Common myeloid progenitor, CD34-positive (primary cell): Measurements from ENCODE around the gene MAP4K1.
"Not testable (repeated sequence)": the region's sequence is repeated elsewhere in the genome, so short reads cannot be mapped to it uniquely, and the experiment has no call there.

Source experiments
- CTCF ChIA-PET: fragments of 350-600 bp; sonication (Branson Sonifier 250); formaldehyde crosslinking; loops from one replicate; lab custom pipeline; 2021; ENCODE audit warnings: antibody characterized with exemption; lab: Charles Lee
- POLR2A ChIA-PET: fragments of 350-600 bp; sonication (Branson Sonifier 250); formaldehyde crosslinking; loops from one replicate; lab custom pipeline; 2021; ENCODE audit warnings: antibody characterized with exemption; lab: Charles Lee
- DNase-seq, 3 donors: peaks; one replicate each; pipeline versions ENCODE4 v3.0.0 to v3.0.0-alpha.2; 2013
- H3K27ac ChIP-seq, 2 experiments: 1 replicate in 1 of 2; 2 replicates in 1 of 2; pipeline ENCODE4 v1.7.0; 2013; ENCODE audit warnings: inconsistent platforms in 2 of 2, low read length in 2 of 2, mild to moderate bottlenecking in 2 of 2, low read depth in 1 of 2, moderate library complexity in 1 of 2; ENCODE audit not compliant: severe bottlenecking in 2 of 2, insufficient read depth in 1 of 2, poor library complexity in 1 of 2
- H3K27me3 ChIP-seq, 5 experiments: replicated peaks in 2 of 5; 1 replicate in 3 of 5; 2 replicates in 2 of 5; pipeline versions ENCODE4 v1.6.1 to v1.7.0; 2013; ENCODE audit warnings: low read length in 4 of 5, mild to moderate bottlenecking in 2 of 5, moderate library complexity in 2 of 5, inconsistent platforms in 1 of 5; ENCODE audit not compliant: insufficient read depth in 5 of 5, control insufficient read depth in 4 of 5
- H3K36me3 ChIP-seq, 4 experiments: 1 replicate in 2 of 4; 2 replicates in 2 of 4; pipeline versions ENCODE4 v1.6.1 to v1.7.0; 2013; ENCODE audit warnings: low read length in 3 of 4, control low read depth in 1 of 4, mild to moderate bottlenecking in 1 of 4; ENCODE audit not compliant: control insufficient read depth in 4 of 4, insufficient read depth in 4 of 4
- H3K4me1 ChIP-seq, 4 experiments: 1 replicate in 3 of 4; 2 replicates in 1 of 4; pipeline versions ENCODE4 v1.6.1 to v1.7.1; 2013; ENCODE audit warnings: low read length in 3 of 4, mild to moderate bottlenecking in 3 of 4, control low read depth in 1 of 4, inconsistent platforms in 1 of 4, moderate library complexity in 1 of 4; ENCODE audit not compliant: control insufficient read depth in 4 of 4, insufficient read depth in 4 of 4; ENCODE audit errors: control extremely low read depth in 1 of 4
- H3K4me3 ChIP-seq, 7 experiments: 1 replicate in 4 of 7; 2 replicates in 3 of 7; pipeline versions ENCODE4 v1.5.1 to v1.7.0; 2013; ENCODE audit warnings: mild to moderate bottlenecking in 7 of 7, low read length in 6 of 7, moderate library complexity in 6 of 7, inconsistent platforms in 2 of 7, low read depth in 2 of 7, control low read depth in 1 of 7; ENCODE audit not compliant: insufficient read depth in 4 of 7, control insufficient read depth in 1 of 7; ENCODE audit errors: extremely low read depth in 1 of 7
- H3K9me3 ChIP-seq, 5 experiments: 1 replicate in 4 of 5; 2 replicates in 1 of 5; pipeline versions ENCODE4 v1.6.1 to v1.7.1; 2013; ENCODE audit warnings: low read length in 4 of 5, mild to moderate bottlenecking in 2 of 5, inconsistent platforms in 1 of 5, low read depth in 1 of 5, moderate library complexity in 1 of 5; ENCODE audit not compliant: control insufficient read depth in 4 of 5, insufficient read depth in 2 of 5; ENCODE audit errors: control extremely low read depth in 1 of 5
- WGBS: methylation state at CpG from one replicate; pipeline ENCODE4 v1.1.5; 2013; ENCODE audit not compliant: insufficient coverage; 5-methylcytosine and 5-hydroxymethylcytosine counted together

MAP4K1 gene

DNA sequence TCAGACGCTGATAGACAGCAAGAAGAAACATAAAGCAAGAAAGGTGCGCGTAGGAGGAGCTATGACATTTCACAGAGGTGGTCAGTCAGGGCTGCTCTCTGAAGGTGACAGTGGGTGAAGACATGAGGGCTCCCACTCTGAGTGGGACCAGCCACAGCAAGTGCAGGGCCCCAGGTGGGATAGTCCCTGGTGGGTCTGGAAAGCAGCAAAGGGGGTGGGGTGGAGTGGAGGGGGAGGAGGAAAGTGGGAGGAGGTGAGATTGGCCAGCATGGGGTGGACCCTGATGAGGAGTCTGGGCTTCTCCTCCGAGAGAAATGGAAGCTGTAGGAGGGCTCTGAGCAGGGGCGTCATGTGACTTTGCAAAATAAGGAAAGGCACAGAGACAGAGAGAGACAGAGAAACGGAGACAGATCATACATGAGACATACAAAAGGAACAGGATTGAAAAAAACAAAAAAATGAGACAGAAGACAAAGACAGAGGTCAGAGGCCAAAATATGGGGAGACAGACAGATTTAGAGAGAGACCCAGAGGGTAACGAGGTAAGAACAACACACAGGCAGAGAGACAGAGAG lies 2.7 kb downstream of the MAP4K1 start:
- WGBS: 97% methylated on average over 7 of the region's 7 CpGs

DNA sequence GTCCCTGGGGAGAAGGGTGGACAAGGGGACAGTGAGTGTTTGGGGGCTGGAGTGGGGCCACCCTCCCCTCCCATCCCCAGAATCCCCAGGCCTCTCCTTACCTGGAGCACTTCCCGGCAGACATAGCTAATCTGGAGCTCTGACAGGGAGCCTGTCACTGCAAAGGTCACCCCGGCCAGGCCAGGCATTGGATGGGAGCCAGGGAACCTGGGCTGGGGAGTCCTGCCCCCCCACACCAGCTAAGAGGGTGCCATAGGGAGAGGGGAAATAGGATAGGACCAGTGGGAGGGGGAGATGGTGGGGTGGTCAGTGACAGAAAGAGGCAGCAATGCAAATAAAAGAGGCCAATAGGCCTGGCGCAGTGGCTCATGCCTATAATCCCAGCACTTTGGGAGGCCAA lies 3.5 kb downstream of the MAP4K1 start:
- ChIA-PET POLR2A (no interaction called here), CTCF (interaction anchor here (0.7 to 1.1 kb wide), 3 partner anchors 9 to 14 kb away, joined by 3 read pairs; no protein-coding TSS in a partner anchor)
- Histone ChIP-seq H3K36me3 (peaks cover 3 to 37% (median 22%) of the 10 kb centered on the region in 4 experiments), H3K4me3 (no peak overlapping the region), H3K9me3 (no peaks in the 10 kb centered on the region), H3K27ac (no peak overlapping the region), H3K27me3 (no peaks in the 10 kb centered on the region), H3K4me1 (peaks cover 0 to 26% (median 16%) of the 10 kb centered on the region in 4 experiments)
- no peak for DNase-seq
- no CpG with 5 or more reads among the region's 3 CpGs for WGBS

More for the DNA sequence above, 2.7 kb downstream of the MAP4K1 start:
- no peak for DNase-seq
- CTCF ChIA-PET: no interaction called here
- Histone ChIP-seq H3K36me3 (peaks cover 3 to 30% (median 16%) of the 10 kb centered on the region in 4 experiments), H3K9me3 (no peaks in the 10 kb centered on the region), H3K27ac (no peak overlapping the region), H3K4me3 (no peak overlapping the region), H3K4me1 (peaks cover 2 to 34% (median 23%) of the 10 kb centered on the region in 4 experiments), H3K27me3 (no peaks in the 10 kb centered on the region)
- POLR2A ChIA-PET: no interaction called here

DNA sequence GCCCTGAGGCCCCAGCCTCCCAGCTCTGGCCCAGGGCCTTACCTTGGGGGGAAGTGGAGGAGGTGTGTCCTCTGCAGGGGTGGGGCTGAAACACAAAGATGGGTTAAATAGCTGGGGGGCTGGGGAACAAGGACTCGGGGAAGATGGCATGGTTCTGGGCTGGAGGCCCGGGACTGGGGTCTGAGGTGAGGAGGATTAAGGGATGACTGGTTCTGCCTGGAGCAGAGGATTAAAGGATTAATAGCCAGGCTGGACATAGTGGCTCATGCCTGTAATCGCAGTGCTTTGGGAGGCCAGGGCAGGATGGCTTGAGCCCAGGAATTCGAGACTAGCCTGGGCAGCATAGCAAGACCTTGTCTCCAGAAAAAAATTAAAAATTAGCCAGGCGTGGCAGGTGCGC lies 11.6 kb downstream of the MAP4K1 start:
- no peaks in the 10 kb centered on the region for H3K9me3 ChIP-seq
- CTCF ChIA-PET: no interaction called here
- no peak for DNase-seq
- no peaks in the 10 kb centered on the region for H3K4me1 ChIP-seq
- POLR2A ChIA-PET: interaction anchor here (0.6 kb wide), 1 partner anchor 30 kb away, joined by 5 read pairs; no protein-coding TSS in a partner anchor
- no peak overlapping the region for H3K27ac ChIP-seq
- WGBS: 98% methylated on average over 6 of the region's 6 CpGs
- H3K4me3 ChIP-seq: no peak overlapping the region
- H3K27me3 ChIP-seq: no peaks in the 10 kb centered on the region
- H3K36me3 ChIP-seq: peaks cover under 1 to 48% (median 23%) of the 10 kb centered on the region in 4 experiments

DNA sequence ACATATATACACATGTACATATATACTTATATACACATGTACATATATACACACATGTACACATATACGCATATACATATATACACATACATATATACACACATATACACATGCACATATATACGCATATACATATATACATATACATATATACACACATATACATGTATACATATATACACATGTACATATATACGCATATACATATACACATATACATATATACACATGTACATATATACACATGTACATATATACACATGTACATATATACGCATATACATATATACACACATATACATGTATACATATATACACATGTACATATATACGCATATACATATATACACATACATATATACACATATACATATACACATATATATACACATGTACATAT lies 14.9 kb downstream of the MAP4K1 start:
- CTCF ChIA-PET, H3K27me3 ChIP-seq, H3K27ac ChIP-seq, H3K9me3 ChIP-seq, H3K4me3 ChIP-seq, DNase-seq, POLR2A ChIA-PET, H3K4me1 ChIP-seq: not testable (repeated sequence)
- H3K36me3 ChIP-seq: peaks cover 0 to 28% (median 11%) of the 10 kb centered on the region in 4 experiments
- no CpG with 5 or more reads among the region's 5 CpGs for WGBS

DNA sequence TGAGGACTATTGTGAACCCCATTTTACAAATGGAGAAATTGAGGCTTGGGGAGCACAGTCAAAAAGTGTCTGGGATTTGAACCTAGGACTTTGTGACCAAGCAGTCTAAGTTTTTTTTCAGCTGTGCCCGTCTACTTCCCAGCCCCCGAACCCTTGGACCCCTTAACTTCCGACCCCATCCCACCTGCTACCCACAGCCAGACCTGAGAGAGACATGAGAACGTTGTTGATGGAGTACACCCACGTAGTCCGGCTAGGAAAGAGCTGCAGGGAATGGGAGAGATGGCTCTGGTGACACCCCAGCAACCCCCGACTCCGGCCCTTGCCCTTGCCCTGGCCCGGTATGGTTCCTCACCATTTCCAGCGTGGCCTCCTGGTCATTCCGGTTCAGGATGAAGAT lies 18.0 kb downstream of the MAP4K1 start:
- POLR2A ChIA-PET: no interaction called here
- CTCF ChIA-PET: interaction anchor here (1.0 kb wide), 1 partner anchor 14 kb away, joined by 3 read pairs; no protein-coding TSS in a partner anchor
- H3K9me3 ChIP-seq: no peaks in the 10 kb centered on the region
- H3K27ac ChIP-seq: no peak overlapping the region
- peaks cover 0 to 34% (median 11%) of the 10 kb centered on the region in 4 experiments for H3K36me3 ChIP-seq
- H3K4me3 ChIP-seq: no peak overlapping the region
- no peak for DNase-seq
- no peaks in the 10 kb centered on the region for H3K4me1 ChIP-seq
- no peaks in the 10 kb centered on the region for H3K27me3 ChIP-seq
- 97% methylated on average over 11 of the region's 11 CpGs for WGBS

DNA sequence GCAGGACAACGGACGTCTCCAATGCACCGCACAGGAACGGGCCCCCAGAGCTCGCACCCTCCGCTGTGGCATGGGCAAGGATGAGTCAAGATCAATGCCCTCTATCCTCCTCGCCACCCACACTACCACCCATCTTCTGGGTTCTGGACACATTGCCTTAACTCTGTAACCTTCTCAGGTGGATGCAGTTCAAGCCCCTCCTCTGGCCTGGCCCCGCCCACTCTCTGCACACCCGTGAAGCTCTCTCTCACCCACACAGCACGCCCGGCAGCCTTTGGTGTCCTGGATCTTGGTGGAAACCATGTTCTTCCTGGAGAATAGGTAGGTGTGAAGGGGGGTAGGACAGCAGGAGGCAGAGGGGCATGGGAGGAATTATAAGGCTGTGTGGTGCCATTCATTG lies 20.7 kb downstream of the MAP4K1 start:
- no peaks in the 10 kb centered on the region for H3K9me3 ChIP-seq
- no peak overlapping the region for H3K27ac ChIP-seq
- no peak overlapping the region for H3K4me3 ChIP-seq
- no peak for DNase-seq
- H3K27me3 ChIP-seq: no peaks in the 10 kb centered on the region
- H3K4me1 ChIP-seq: no peaks in the 10 kb centered on the region
- WGBS: 98% methylated on average over 8 of the region's 11 CpGs
- peaks cover 0 to 49% (median 15%) of the 10 kb centered on the region in 4 experiments for H3K36me3 ChIP-seq
- ChIA-PET CTCF (no interaction called here), POLR2A (no interaction called here)

DNA sequence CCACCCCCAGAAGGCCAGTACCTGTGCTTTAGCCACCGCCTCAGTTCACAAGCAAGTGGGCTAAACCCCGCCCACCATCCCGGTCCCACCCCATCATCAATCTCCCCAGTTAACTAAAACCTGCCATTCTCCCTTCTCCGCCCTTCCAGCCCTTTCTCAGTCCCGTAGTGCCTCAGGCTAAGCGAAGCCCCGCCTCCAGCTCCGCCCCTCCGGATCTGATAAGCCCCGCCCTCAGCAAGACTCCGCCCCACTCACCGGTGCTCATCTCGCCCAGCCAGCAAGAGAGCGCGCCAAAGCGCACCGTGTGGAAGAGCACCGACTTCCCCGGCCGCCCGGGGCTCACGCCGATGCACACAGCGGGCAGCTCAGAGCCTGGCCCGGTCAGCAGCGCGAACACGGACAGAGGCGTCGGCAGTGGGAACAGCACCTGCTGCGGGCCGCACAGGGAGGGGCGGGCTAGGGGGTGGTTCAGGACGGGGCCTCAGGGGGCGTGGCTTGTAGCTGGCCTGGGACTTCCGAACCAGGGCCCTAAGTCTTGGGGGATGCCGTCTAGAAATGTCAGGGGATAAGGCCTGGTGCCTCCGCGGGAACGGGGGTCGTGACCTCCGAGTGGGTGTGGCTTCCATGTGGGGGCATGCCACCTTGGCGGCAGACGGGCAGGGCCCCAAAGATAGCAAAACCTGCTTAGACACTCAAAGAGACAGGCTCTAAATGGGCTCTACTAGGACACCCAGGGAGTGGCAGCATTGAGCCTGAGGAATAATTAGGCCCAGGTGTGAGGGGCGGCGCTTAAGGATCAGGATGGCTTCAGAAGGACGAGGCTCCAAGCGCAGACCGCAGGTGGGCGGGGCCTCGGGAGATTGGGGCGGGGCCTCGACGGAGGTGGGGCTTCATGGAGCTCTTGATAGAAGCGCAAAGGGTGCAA lies 21.4 kb downstream of the MAP4K1 start:
- ChIA-PET CTCF (no interaction called here), POLR2A (no interaction called here)
- Histone ChIP-seq H3K36me3 (peaks cover 0 to 52% (median 17%) of the 10 kb centered on the region in 4 experiments), H3K4me1 (no peaks in the 10 kb centered on the region), H3K9me3 (no peaks in the 10 kb centered on the region), H3K4me3 (no peak overlapping the region), H3K27me3 (no peaks in the 10 kb centered on the region), H3K27ac (no peak overlapping the region)
- DNase-seq: peak in 1 of 3 donors; percentile 9
- 88% methylated on average over 46 of the region's 55 CpGs for WGBS
